ENCODE measurements around the gene GZF1.

The GZF1 gene

DNA sequence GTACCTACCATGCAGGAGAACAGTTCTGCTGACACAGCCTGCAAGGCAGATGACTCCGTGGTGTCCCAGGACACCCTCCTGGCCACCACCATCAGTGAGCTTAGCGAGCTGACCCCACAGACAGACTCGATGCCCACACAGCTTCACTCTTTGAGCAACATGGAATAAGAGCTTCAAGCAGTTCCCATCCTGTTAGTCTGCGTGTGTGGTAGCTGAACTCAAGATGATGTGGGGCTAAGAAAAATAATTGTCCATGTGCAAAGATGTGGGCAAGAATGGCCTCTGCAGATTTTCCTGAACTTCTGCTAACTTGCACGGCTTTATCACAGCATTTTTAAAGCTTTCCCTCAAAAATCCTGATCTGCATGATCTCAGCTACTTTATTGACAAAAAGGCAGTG is 8.3 kb downstream of the GZF1 start:
- DNase-seq = no peak

DNA sequence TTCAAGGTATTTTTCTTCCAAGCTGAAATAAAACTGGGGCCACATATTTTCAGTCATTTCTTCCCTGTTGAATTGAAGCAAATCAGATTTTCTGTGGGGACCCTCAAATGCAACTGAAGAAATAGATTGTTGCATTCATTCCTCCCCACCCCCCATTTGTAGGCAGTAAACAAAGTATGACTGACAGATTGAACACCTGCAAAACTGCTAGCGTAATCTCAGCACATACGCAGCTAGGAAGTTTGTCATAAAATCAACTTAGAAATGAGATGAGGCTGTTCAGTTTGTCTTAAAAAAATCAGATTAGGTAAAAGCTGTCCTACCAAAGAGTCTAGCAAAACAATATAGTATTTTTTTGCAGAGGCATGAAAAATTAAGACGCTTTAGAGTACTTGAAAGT is 8.9 kb downstream of the GZF1 start:
- DNase-seq = no peak

DNA sequence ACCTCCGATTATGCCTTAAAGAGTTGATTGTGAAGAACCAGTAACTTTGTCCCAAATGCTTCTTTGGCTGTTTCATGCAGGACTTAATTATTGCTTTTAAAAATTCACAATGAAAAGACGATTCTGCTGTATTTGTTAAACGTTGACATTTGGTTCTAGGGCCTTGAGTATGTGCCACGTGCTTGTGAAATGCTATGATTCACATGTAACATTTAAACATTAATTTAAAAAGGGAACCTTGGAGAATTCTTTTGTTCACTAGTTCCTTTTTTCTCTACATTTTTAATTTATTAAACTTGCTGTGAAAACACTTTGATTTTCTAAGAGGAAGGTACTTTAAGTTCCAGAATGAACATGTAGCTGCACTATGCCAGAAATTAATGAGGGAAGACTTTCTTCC is 9.5 kb downstream of the GZF1 start:
- no peak for DNase-seq

DNA sequence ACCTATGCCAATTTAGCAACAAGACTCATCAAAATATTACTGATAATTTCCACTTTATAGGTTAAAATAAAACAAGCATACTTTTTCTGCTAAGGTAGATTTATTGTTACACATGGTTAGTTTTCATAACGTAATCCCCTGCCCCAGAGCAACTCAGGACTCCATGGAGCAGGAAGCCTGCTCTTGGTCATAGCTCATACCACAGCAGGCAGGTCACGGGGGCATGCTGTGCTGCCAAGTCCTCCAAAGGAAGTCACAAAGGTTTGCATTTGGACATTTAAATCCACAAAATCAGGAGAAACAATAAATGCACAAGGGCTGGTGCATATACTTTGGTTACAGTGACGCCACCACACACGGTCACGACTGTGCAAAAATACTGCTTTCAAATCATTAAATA is 12.5 kb downstream of the GZF1 start:
- no peak for DNase-seq

DNA sequence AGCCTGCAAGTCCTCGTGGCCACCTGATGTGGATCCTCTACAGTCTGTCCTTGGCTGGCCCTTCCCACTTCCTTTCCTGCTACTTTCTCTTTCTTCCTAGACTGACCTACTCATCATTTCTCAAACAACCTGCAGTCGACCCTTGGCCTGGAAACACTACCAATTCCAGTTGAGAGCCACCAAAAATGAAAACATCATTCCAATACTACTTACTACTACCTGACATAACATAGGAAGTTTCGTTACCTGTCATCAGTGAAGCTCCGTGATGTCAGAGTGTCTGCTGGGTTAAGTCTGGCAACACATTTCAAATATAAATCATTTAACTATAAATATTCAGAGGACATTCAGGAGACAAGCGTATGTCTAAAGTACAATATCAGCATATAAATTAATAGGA is 13.8 kb downstream of the GZF1 start:
- DNase-seq = no peak

DNA sequence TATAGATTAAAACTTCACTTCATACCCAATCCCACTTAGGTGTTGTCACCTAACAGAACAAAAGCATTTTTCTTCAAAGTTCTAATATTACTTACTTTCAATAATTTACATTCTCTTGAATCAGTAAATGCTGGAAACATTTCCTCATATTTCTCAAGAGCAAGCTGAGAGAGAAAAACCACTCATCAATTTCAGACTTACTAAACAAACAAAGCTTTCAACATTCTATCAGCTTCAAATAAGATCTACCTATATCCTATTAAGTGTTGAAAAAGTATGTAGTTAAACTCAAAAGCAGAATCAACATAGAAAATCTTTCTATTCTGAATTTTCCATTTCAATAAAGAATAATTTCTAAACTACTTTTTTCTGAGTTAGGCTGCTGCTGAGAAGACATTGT is 17.8 kb downstream of the GZF1 start:
- no peak for DNase-seq

DNA sequence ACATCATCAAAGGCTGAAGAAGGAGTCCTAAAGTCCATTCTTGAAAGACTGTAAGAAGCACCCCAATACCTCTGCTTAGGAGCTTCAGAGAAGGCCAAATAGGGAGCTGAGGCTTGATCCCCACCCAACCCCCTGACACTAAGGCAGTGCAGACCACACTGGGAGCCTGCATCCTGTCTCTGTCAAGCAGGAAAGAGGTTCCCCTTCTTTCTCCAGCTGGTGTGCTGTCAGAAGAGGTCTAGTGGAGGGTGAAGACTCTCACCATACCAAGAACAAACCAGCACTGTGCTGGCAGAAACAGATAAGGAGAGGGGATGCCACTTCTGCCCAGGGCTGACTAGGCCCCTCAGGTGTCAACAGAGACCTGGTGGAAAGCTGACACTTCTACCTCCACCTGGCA is 19.9 kb downstream of the GZF1 start:
- no peak for DNase-seq

DNA sequence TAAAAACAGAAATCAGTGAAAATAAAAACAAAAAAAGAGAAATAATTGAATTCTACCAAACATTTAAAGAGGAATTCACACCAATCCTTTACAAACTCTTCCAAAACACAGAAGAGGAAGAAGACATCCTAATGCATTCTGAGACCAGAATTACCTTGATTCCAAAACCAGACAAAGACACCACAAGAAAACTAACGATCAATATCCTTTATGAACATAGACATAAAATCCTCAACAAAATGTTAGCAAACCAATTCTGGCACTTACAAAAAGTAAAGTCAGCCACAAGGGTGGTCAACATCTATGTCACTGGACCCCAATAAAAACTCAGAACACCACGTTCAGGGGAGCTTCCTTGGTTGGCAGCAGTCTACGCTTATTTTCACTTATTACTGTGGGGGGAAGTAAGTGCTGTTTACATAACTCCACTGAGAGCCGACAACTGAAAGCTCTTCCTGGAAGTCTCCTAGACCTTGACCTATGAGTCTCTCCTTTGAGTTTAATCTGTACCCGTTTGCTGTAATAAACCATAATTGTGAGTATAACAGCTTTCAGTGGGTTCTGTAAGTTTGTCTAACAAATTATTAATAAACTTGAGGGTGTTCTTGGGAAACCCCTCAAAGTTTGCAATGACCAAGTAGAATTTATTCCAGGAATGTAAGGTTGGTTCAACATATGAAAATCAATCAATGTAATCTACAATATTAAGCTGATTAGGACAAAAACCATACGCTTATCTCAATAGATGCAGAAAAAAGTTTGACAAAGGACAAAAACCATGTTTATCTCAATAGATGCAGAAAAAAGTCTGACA is 24.5 kb downstream of the GZF1 start:
- DNase-seq = no peak

DNA sequence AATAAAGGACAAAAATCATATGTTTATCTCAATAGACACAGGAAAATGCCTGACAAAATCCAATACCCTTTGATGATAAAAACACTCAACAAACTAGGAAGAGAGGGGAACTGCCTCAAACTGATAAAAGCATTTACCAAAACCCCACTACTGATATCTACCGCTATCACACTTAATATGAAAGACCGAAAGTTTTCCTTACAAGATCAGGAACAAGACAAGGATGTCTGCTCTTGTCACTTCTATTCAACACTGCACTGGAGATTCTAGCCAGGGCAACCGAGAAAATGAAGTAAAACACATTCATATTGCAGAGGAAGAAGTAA is 25.1 kb downstream of the GZF1 start:
- no peak for DNase-seq

DNA sequence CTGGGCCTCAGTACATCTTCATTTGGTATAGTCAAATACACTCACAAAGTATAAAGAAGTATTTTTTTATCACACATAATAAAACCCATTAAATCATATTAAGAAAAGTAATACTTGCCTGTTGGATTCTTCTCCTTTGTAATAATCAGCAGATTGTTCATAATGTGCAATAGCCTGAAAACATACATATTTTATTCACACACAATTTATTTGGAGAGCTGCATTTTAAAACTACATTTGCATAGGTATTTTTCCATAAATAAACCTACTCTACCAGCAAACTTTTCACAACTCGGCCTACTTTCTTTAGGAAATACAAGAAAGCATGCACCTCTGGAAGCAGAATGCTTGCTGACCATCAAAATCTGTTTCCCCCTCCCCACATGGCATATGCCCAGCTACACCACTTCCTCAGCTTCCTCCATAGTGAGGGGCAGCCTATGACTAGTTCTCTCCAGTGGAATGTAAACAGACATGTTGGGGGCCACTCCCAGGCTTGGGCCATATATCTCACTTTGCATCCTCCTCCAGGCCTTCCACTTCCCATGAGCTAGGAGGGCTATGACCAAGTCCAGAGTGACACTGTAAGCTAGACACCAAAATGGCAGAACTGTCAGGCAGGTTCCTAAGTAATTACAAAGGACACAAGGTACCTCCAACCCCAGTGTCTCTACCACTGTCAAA is 28.3 kb downstream of the GZF1 start:
- no peak for DNase-seq

DNA sequence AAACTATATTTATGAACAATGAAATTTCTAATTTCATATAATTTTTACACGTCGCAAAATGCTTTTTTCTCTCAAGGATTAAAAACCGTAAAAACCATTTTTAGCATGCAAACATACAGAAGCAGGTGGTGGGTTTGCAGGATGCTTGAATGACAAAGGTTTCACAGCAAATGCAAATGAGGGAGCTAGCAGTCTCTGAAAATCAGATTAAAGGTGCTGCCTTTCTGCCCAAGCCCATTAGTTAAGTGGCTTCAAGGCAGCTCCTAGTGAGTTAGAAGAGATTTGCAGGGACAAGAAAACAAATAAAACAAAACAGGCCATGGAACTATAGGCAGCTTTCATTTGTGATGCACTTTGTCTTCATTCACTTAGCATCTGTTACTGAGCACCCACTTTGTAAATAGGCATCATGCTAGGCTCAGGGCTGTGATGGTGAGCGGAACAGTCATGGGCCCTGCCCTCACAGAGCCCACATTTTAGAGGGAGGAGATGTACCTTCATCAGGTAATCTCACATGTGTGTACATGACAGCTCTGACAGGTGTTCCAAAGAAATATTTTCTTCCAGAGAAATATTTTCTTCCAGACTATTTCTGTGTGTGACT is 29.8 kb downstream of the GZF1 start:
- DNase-seq = no peak

DNA sequence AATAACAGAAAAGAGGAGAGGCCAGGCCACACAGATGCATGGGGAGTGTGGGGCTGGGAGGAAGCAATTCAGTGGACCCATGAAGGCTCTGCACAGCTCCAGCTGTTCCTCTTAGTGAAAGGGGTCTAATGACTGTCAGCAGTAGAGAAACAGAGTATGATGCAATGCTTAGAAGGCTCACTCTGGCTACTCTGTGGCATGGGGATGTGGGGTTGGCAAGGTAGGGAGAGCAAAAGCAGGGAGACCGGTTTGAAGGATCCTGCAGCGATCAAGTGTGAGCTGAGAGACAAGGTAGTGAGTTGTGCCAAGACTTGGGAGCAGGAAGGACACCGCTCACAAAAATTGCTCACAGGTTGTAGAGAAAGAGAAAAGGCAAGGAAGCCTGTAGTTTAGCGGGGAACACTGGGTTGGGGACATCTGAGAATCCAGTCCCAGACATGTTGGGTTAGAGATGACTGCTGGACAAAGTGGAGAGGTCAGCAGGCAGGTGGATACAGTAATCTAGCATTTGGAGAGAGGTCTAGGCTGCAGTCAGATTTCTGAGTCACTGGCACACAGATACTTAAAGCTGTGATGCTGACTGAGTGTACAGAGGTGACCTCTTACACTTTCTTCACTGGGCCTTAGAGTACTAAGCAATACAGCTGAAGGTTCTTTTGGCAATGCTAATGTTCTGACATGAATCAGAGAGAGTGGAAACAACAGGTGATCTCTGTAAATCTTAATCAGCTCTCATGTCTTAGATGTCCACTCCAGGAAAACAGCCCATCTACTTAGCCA is 32.2 kb downstream of the GZF1 start:
- no peak for DNase-seq

DNA sequence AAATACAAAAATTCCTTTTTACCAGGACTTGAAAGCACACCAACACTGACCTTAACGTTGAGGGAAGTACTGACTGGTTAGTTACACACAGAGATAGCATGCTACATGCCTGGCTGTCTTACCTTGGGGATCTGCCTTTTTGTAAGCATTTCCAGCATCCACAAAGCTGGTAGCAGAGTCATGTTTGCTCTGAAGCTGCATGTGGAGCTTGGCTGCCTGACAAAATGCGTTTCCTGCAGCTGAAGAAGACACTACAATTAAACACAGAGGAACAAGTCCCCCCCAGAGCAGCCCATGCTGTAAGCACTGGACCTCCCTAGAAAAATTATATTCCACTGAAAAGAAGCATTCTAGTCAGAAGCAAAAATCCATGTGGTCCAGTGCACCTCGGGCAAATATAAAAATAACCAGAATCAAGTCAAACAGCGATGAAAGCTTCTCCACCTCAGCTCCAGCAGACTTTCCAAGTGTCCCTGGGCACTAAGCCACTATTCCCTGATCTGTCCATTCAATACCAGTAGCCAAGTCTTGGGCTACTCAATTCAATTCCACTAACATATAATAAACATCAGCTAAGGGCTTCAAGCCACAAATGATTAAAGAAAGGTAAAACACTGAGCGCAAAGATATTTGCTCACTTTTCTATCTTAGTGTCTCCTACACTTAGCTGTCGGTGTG is 35.1 kb downstream of the GZF1 start:
- DNase-seq = no peak

DNA sequence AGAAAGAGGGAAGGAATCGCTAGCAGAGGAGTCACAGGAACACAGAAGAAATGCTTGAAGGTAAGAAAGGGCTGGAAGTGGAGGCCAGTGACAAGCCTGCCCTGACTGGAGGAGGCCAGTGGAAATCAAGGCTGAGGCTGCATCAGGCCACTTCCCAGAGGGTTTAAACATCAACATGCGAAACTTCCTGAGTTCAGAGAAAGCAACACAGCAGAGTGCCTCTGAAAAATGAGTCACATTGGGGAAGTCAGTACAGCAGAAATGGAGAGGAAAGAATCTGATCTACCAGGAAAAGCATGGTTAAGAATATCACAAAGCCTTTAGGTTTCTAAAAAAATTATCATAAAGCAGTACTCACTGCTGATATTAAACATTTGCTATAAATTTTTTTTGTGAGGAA is 36.0 kb downstream of the GZF1 start:
- no peak for DNase-seq

DNA sequence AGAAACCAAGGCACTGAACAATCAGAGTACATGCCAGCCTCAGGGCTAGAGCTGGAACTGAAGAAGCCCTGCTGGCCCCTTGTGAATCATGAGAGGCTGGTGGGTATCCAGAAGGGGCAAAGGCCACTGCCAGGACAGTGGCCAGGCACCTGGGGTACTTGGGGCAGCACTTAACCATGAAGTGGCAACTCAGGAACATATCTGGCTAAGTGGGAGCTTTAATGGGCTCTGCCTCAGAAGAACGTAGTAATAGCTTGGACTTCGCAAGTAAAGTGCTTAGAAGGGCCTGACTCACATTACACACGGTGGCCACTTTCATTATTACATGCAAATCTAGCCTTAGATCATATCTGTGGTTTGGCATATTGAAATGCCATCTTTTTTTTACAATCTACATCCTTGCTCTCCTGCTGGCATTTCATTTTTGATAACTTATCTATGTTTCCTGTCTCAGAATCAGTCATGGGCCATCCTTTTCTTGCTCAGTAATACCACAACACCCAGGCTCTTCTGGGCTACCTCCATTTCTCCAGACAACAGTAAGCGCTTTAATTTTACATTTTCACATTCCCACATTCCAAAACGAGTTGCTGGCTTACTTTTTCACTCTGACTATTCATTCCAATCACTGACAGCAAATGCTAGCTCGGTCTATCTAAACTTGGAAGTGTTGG is 37.7 kb downstream of the GZF1 start:
- DNase-seq = no peak

DNA sequence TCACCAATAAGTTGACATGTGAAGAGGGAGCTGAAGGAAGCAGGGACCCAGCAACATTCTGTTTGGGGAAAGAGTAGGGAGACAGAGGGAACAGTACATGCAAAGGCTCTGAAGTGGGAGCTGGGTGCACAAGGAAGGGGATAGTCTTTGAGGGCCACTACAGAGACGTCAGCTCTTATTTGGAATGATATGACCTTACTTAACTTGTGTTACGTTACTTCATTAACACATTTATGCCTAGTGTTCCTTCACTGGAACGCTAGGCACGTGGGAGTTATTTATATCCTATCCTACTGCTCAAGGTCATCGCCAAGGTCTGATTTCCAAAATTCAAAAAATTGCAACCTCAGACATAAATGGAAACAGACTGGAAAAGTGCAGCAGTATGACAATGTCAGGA is 39.1 kb downstream of the GZF1 start:
- DNase-seq = no peak

DNA sequence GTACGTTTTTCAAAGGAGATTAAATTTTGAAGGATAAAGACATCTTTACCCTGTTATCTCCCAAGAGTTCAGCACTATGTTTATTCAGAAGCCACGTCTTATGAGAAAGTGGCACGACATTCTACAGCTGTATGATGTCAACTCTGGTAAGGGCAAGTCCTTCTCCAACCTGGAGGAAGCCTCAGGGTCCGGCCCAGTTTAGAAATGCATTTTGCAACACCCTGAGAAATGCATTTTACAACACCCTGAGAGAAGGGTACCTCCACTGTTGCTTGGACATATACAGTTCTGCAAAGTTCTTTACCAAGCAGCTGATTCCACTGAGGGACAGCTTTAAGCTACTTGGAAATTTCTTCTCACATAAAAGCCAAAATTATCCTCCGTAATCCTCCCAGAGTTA is 41.8 kb downstream of the GZF1 start:
- DNase-seq = no peak

DNA sequence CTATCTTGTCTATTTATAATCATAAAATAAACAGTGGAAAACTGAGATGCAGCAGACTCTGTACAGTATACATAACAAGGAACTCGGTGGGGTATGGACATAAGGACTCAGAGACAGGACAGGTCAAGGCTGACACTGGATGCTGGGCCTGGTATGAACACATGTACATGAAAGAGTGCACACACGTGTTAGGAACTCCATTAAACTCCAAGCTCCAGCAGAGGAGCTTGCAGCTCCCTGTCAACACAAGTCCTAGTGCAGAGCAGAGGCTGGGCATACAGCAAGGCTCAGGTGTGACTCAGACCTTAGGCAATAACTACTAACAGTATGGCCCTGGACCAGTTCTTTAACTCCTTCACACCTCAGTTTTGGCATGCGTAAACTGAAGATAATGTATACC is 42.2 kb downstream of the GZF1 start:
- no peak for DNase-seq

DNA sequence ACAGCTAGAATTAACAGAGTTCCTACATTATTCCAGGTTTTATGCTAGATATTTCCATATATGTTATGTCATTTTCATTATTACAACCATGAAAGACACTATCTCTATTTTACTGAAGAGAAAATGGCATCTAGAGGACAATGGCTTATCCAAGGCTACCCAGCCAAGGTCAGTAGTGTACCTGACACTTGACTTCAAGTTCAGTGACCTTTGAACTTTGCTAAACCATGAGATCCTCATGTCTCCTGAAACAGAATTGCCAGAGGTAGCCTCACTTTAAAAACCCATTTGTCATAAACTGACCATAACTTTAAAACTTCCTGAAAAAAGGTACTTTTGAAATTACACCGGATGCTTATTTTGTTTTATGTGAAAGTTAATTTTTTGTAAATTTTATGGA is 44.9 kb downstream of the GZF1 start:
- no peak for DNase-seq

DNA sequence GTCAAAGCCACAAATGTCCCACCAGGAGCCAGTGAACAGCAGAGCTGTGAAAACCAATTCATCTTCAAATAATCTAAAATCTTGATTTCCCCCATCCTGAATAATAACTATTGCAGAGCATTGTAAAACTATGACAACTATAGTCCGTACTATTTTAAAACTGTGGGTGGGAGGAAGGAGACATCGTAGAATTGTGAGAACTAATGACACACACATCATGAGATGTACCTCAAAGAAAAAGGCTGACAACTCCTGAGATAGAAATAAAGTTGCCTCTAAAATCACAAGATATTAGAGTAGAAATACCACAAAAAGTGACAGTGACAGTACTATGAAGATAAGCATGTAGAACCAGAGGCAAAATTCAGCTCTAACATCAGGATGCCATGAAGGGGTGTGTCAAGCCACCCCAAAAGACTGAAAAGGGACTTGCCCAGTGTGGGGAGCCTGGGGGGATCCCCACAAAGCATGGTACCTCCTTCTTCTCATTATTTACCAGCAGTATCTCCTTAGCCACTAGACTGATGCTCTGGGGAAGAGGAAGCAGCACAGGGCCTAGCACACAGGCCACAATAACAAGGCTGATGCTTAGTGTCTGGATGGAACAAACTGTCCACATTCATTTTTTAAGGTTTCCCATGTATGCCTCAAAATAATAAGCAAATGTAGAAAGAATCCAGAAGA is 45.9 kb downstream of the GZF1 start:
- DNase-seq = no peak

DNA sequence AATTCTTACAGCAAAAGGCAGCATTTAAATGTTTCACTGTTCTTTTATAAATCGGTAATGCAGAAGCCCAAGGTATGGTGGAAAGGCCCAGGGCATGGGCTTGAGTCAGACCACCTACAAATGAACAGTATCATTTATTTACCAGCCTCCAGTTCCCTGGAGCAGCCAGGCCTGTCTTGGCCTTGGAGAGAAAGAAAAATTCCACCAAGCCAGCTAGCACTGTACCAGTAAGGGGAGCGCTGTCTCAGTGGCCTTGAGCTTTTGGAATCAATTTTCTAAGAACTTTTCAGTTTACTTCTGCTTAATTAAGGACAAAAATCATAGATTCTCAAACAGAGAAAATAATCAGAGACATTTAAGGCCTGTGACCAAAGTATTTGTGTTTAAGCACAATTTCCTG is 47.0 kb downstream of the GZF1 start:
- no peak for DNase-seq

DNA sequence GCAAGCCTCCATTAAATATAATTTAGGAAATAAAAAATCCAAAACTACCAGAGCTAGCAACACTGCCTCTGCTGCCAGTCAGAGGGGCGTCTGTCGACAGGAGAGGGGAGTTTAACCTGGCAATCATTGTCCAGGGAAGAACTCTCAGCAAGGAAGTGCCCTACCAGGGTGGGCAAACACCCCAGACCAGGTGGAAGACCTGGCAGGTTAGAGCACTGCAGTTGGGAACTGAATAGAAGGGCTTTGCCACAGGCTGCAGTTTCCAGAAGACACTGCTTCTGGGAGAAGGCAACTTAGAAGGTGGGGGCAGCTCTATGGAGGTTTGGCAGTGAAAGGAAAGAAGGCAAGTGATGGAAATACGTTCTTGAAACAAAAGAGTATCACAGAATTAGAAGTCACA is 47.8 kb downstream of the GZF1 start:
- DNase-seq = no peak

Data from NCI-H2081 treated with DMSO at 0.1 percent for 48 hours (cell line).